SK-N-SH (cell line): ENCODE results near the gene ARHGAP42. TPM values are rescaled to one million over a fixed set of nuclear protein-coding genes. Genes with fewer than 3 reads are reported as not detected.

Source experiments
- CTCF ChIA-PET: fragments of 300-600, 350-600 bp; formaldehyde crosslinking; extraction: SDS; loops from one replicate; lab custom pipeline; 2021; lab: Yijun Ruan, JAX
- POLR2A ChIA-PET: fragments of 350-600 bp; sonication (Branson Sonifier 250); formaldehyde crosslinking; extraction: SDS; loops from one replicate; lab custom pipeline; 2020; ENCODE audit warnings: antibody characterized with exemption, inconsistent platforms; lab: Yijun Ruan, JAX
- DNase-seq: peaks from one replicate; pipeline ENCODE4 v3.0.0; 2012
- H2AFZ ChIP-seq: fragments of 200-600 bp; sonication (generic); 2 replicates; pipeline ENCODE4 v1.8.1; 2016; ENCODE audit warnings: antibody characterized with exemption, mild to moderate bottlenecking, low read depth
- H3F3A ChIP-seq: fragments of 200-600 bp; sonication (generic); replicated peaks from 2 replicates; pipeline ENCODE3; 2016; ENCODE audit warnings: antibody characterized with exemption, mild to moderate bottlenecking; ENCODE audit not compliant: insufficient read depth
- H3K27ac ChIP-seq, 2 experiments: fragments of 200-500 bp in 1 of 2; fragments of 200-600 bp in 1 of 2; sonication (Bioruptor generic) in 1 of 2; sonication (generic), shearing (Covaris generic) in 1 of 2; 2 replicates each; pipeline versions ENCODE4 v1.5.1 to v1.6.1; 2014 to 2016; ENCODE audit warnings: low read depth in 2 of 2, inconsistent platforms in 1 of 2, low read length in 1 of 2, mild to moderate bottlenecking in 1 of 2, mixed read lengths in 1 of 2
- H3K27me3 ChIP-seq: fragments of 200-600 bp; sonication (generic), shearing (Covaris generic); 2 replicates; pipeline ENCODE4 v1.6.1; 2016; ENCODE audit warnings: mixed run types; ENCODE audit not compliant: insufficient read depth
- H3K36me3 ChIP-seq, 2 experiments: fragments of 200-500 bp in 1 of 2; fragments of 200-600 bp in 1 of 2; sonication (Bioruptor generic) in 1 of 2; sonication (generic) in 1 of 2; replicated peaks in 1 of 2; 2 replicates each; pipeline versions ENCODE3 to v1.5.1; 2014 to 2016; ENCODE audit warnings: low read length in 1 of 2, mild to moderate bottlenecking in 1 of 2; ENCODE audit not compliant: insufficient read depth in 2 of 2, control insufficient read depth in 1 of 2
- H3K4me1 ChIP-seq, 2 experiments: fragments of 200-500 bp in 1 of 2; fragments of 200-600 bp in 1 of 2; sonication (Bioruptor generic) in 1 of 2; sonication (generic), shearing (Covaris generic) in 1 of 2; 2 replicates each; pipeline versions ENCODE4 v1.5.1 to v1.6.1; 2014 to 2016; ENCODE audit warnings: low read depth in 1 of 2, low read length in 1 of 2, mixed run types in 1 of 2; ENCODE audit not compliant: insufficient read depth in 2 of 2, control insufficient read depth in 1 of 2
- H3K4me2 ChIP-seq: fragments of 200-600 bp; sonication (generic), shearing (Covaris generic); 2 replicates; pipeline ENCODE4 v1.6.1; 2017; ENCODE audit warnings: mixed run types
- H3K4me3 ChIP-seq, 2 experiments: fragments of 200-500 bp in 1 of 2; fragments of 200-600 bp in 1 of 2; sonication (Bioruptor generic) in 1 of 2; sonication (generic), shearing (Covaris generic) in 1 of 2; 2 replicates each; pipeline versions ENCODE4 v1.5.1 to v1.8.1; 2014 to 2016; ENCODE audit warnings: low read depth in 2 of 2, inconsistent platforms in 1 of 2, low read length in 1 of 2, mild to moderate bottlenecking in 1 of 2, mixed read lengths in 1 of 2, moderate library complexity in 1 of 2
- H3K79me2 ChIP-seq: fragments of 200-600 bp; sonication (generic); 2 replicates; pipeline ENCODE4 v1.8.1; 2017; ENCODE audit warnings: mild to moderate bottlenecking; ENCODE audit not compliant: insufficient read depth
- H3K9ac ChIP-seq: fragments of 200-600 bp; sonication (generic); 2 replicates; pipeline ENCODE4 v1.6.1; 2017; ENCODE audit warnings: mixed run types
- H3K9me2 ChIP-seq: fragments of 200-600 bp; sonication (generic); 2 replicates; pipeline ENCODE4 v1.6.1; 2017; ENCODE audit warnings: mixed run types
- H3K9me3 ChIP-seq: fragments of 200-600 bp; sonication (generic); 2 replicates; pipeline ENCODE4 v1.6.1; 2017; ENCODE audit warnings: mixed run types, mild to moderate bottlenecking, moderate library complexity
- H4K20me1 ChIP-seq: fragments of 200-600 bp; sonication (generic); 2 replicates; pipeline ENCODE4 v1.6.1; 2017; ENCODE audit warnings: mild to moderate bottlenecking, mixed run types; ENCODE audit not compliant: insufficient read depth
- CHD2 ChIP-seq: fragments of 150-350 bp; IDR thresholded peaks from 2 replicates; pipeline ENCODE4 v1.6.1; 2018; ENCODE audit warnings: low read length; ENCODE audit not compliant: partially characterized antibody
- FOSL2 ChIP-seq: IDR thresholded peaks from 2 replicates; pipeline ENCODE4 v1.4.0; 2012; ENCODE audit warnings: low read depth, mild to moderate bottlenecking, moderate library complexity, borderline replicate concordance
- FOXM1 ChIP-seq: IDR thresholded peaks from 2 replicates; pipeline ENCODE4 v1.4.0; 2012; ENCODE audit warnings: low read depth, mild to moderate bottlenecking
- JUND ChIP-seq: IDR thresholded peaks from 2 replicates; pipeline ENCODE4 v1.4.0; 2012
- MEF2A ChIP-seq: IDR thresholded peaks from 2 replicates; pipeline ENCODE4 v1.4.0; 2012; ENCODE audit warnings: low read depth, borderline replicate concordance
- NFIC ChIP-seq: IDR thresholded peaks from 2 replicates; pipeline ENCODE4 v1.4.0; 2012; ENCODE audit warnings: borderline replicate concordance
- RCOR1 ChIP-seq: fragments of 150-350 bp; IDR thresholded peaks from 2 replicates; pipeline ENCODE4 v1.6.1; 2017; ENCODE audit warnings: antibody characterized with exemption, low read length
- SIN3A ChIP-seq: IDR thresholded peaks from 2 replicates; pipeline ENCODE4 v1.6.1; 2012; ENCODE audit warnings: low read depth, mild to moderate bottlenecking, low read length, moderate library complexity, borderline replicate concordance
- TAF1 ChIP-seq: IDR thresholded peaks from 2 replicates; pipeline ENCODE4 v1.6.1; 2012; ENCODE audit warnings: low read depth, mild to moderate bottlenecking, low read length, moderate library complexity, borderline replicate concordance
- TEAD4 ChIP-seq: IDR thresholded peaks from 2 replicates; pipeline ENCODE4 v1.4.0; 2012; ENCODE audit warnings: mild to moderate bottlenecking, borderline replicate concordance; ENCODE audit not compliant: insufficient read depth
- WGBS: methylation state at CpG from one replicate; pipeline ENCODE4 v1.1.6; 2017; ENCODE audit warnings: low lambda C conversion rate; 5-methylcytosine and 5-hydroxymethylcytosine counted together
- polyA plus RNA-seq, 3 experiments: library from polyadenylated mRNA; depleted of rRNA; stranded (reverse); fragments of >200 nt; gene quantifications; 2 replicates each; pipeline ENCODE4 v1.2.3, GENCODE V29; 2012
- TF ChIP-seq, protein P1 (sequence below): fragments of 150-350 bp; IDR thresholded peaks from 2 replicates; pipeline ENCODE4 v1.6.1; 2017; ENCODE audit warnings: antibody characterized with exemption, low read length, low read depth, borderline replicate concordance
- TF ChIP-seq, protein P2 (sequence below): IDR thresholded peaks from 2 replicates; pipeline ENCODE4 v1.4.0; 2012; ENCODE audit warnings: low read depth
- TF ChIP-seq, protein P3 (sequence below): IDR thresholded peaks from 2 replicates; pipeline ENCODE4; 2012
- TF ChIP-seq, protein P4 (sequence below): IDR thresholded peaks from 2 replicates; pipeline ENCODE4 v1.4.0; 2012; ENCODE audit warnings: low read depth, borderline replicate concordance
- TF ChIP-seq, protein P5 (sequence below): fragments of 200-600 bp; sonication (generic); IDR thresholded peaks from 2 replicates; pipeline ENCODE4 v1.6.1; 2017; ENCODE audit warnings: antibody characterized with exemption, mild to moderate bottlenecking, moderate library complexity

The ARHGAP42 gene
- polyA plus RNA-seq, 1 of the 3 experiments (the other 2 are of a cell fraction) = 0.02 TPM

DNA sequence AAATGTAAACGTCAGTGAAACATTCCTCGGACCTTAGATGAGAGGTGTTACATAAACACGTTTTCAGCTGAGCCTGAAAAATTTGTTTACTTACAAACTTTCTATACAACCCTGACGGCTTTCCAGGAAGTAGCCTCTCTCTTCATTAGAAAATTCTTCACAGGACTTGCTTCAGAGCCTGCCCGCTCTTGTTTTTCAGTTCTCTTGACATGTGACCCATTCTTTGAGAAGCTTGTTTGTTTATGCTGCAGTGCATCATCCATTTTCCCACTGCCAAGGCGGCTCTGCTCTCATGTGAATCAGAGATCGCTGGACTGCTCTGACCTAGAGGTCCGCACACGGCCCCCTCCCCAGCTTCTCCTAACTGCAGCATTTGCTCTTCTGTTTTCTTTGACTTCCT, 47.9 kb upstream of the ARHGAP42 start:
- no peaks in the 10 kb centered on the region for H3K9me3 ChIP-seq
- H3K9ac ChIP-seq = no peak overlapping the region
- no peak overlapping the region for H3K4me2 ChIP-seq
- no peak overlapping the region for H2AFZ ChIP-seq
- H3K4me1 ChIP-seq = no peaks in the 10 kb centered on the region
- no peaks in the 10 kb centered on the region for H3K79me2 ChIP-seq
- no peaks in the 10 kb centered on the region for H3K36me3 ChIP-seq
- H3K9me2 ChIP-seq = no peaks in the 10 kb centered on the region
- H3K27ac ChIP-seq = no peak overlapping the region
- 3% methylated on average over 9 of the region's 9 CpGs for WGBS
- H4K20me1 ChIP-seq = no peaks in the 10 kb centered on the region
- H3K27me3 ChIP-seq = peaks cover 3% of the 10 kb centered on the region; the same call in 1 of the 2 replicates
- DNase-seq = no peak
- POLR2A ChIA-PET = no interaction called here
- H3F3A ChIP-seq = no peaks in the 10 kb centered on the region
- no peak overlapping the region for H3K4me3 ChIP-seq
- CTCF ChIA-PET = no interaction called here
- TF ChIP-seq, protein P1, sequence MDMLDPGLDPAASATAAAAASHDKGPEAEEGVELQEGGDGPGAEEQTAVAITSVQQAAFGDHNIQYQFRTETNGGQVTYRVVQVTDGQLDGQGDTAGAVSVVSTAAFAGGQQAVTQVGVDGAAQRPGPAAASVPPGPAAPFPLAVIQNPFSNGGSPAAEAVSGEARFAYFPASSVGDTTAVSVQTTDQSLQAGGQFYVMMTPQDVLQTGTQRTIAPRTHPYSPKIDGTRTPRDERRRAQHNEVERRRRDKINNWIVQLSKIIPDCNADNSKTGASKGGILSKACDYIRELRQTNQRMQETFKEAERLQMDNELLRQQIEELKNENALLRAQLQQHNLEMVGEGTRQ = no peak
- TF ChIP-seq, protein P2, sequence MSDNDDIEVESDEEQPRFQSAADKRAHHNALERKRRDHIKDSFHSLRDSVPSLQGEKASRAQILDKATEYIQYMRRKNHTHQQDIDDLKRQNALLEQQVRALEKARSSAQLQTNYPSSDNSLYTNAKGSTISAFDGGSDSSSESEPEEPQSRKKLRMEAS = no peak
- TF ChIP-seq JUND (no peak), FOSL2 (no peak), FOXM1 (no peak), NFIC (no peak), RCOR1 (no peak)
- TF ChIP-seq, all 33 proteins: peak for 0

DNA sequence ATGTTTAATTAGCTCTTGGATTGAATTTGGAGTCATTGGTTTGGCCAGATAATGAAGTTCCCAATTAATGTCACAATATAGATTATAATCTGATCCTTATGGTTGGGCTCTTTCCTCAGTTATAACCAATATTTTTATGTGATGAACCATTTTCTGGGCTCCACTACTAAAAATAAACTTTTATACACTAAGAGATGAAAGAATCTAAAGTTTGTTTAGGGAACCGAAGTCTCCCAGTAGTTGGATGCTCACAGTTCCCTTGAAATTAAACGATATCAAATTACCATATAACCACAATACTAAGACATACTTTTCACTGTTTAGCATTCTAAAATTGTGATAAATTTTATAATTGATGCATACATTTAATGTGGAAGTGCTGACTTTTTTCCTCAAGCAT, 47.0 kb upstream of the ARHGAP42 start:
- H3K27me3 ChIP-seq = peaks cover 3% of the 10 kb centered on the region; the same call in 1 of the 2 replicates
- H3K36me3 ChIP-seq = no peaks in the 10 kb centered on the region
- H3F3A ChIP-seq = no peaks in the 10 kb centered on the region
- H3K27ac ChIP-seq = no peak overlapping the region
- H4K20me1 ChIP-seq = no peaks in the 10 kb centered on the region
- no peaks in the 10 kb centered on the region for H3K79me2 ChIP-seq
- ChIA-PET CTCF (interaction anchor here (1.1 kb wide), 1 partner anchor 23 kb away, joined by 3 read pairs; no protein-coding TSS in a partner anchor), POLR2A (no interaction called here)
- no peak overlapping the region for H3K9ac ChIP-seq
- H3K9me2 ChIP-seq = no peaks in the 10 kb centered on the region
- no peak for DNase-seq
- 7% methylated on average over 2 of the region's 2 CpGs for WGBS
- no peak overlapping the region for H3K4me2 ChIP-seq
- no peaks in the 10 kb centered on the region for H3K4me1 ChIP-seq
- H3K4me3 ChIP-seq = no peak overlapping the region
- H3K9me3 ChIP-seq = no peaks in the 10 kb centered on the region
- no peak overlapping the region for H2AFZ ChIP-seq
- TF ChIP-seq SIN3A = no peak
- TF ChIP-seq MEF2A = no peak
- no peak for TF ChIP-seq TAF1
- TF ChIP-seq, protein P2 = no peak
- TF ChIP-seq, all 33 proteins: peak for 0

DNA sequence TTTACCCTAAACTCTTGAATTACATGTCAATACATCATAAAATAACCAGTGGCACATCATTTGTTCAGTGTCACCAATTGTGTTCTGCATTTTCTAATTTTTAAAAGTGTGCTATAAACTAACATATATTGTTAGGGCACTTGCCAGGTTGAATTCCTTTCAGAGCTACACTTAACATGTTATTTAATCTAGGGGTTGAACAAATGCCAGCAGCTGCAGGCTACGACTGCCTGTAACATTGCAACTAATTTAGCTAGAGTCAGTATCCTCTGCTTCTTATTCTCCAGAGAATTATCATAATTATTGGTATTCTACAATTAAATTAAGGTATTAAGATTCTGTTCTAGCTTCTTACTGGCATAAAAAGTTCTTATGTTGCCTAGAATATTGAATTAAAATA, 46.4 kb upstream of the ARHGAP42 start:
- WGBS = 9% methylated on average over 1 of the region's 1 CpG
- DNase-seq = no peak
- no peak for TF ChIP-seq CHD2
- TF ChIP-seq TEAD4 = no peak
- TF ChIP-seq, protein P3, sequence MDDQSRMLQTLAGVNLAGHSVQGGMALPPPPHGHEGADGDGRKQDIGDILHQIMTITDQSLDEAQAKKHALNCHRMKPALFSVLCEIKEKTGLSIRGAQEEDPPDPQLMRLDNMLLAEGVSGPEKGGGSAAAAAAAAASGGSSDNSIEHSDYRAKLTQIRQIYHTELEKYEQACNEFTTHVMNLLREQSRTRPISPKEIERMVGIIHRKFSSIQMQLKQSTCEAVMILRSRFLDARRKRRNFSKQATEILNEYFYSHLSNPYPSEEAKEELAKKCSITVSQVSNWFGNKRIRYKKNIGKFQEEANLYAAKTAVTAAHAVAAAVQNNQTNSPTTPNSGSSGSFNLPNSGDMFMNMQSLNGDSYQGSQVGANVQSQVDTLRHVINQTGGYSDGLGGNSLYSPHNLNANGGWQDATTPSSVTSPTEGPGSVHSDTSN = no peak
- TF ChIP-seq, protein P4, sequence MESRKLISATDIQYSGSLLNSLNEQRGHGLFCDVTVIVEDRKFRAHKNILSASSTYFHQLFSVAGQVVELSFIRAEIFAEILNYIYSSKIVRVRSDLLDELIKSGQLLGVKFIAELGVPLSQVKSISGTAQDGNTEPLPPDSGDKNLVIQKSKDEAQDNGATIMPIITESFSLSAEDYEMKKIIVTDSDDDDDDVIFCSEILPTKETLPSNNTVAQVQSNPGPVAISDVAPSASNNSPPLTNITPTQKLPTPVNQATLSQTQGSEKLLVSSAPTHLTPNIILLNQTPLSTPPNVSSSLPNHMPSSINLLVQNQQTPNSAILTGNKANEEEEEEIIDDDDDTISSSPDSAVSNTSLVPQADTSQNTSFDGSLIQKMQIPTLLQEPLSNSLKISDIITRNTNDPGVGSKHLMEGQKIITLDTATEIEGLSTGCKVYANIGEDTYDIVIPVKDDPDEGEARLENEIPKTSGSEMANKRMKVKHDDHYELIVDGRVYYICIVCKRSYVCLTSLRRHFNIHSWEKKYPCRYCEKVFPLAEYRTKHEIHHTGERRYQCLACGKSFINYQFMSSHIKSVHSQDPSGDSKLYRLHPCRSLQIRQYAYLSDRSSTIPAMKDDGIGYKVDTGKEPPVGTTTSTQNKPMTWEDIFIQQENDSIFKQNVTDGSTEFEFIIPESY = no peak
- TF ChIP-seq, protein P5, sequence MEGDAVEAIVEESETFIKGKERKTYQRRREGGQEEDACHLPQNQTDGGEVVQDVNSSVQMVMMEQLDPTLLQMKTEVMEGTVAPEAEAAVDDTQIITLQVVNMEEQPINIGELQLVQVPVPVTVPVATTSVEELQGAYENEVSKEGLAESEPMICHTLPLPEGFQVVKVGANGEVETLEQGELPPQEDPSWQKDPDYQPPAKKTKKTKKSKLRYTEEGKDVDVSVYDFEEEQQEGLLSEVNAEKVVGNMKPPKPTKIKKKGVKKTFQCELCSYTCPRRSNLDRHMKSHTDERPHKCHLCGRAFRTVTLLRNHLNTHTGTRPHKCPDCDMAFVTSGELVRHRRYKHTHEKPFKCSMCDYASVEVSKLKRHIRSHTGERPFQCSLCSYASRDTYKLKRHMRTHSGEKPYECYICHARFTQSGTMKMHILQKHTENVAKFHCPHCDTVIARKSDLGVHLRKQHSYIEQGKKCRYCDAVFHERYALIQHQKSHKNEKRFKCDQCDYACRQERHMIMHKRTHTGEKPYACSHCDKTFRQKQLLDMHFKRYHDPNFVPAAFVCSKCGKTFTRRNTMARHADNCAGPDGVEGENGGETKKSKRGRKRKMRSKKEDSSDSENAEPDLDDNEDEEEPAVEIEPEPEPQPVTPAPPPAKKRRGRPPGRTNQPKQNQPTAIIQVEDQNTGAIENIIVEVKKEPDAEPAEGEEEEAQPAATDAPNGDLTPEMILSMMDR = no peak
- TF ChIP-seq NFIC = no peak
- TF ChIP-seq JUND = no peak

More for the DNA sequence above, 46.4 kb upstream of the ARHGAP42 start:
- Histone ChIP-seq H3K4me1 (no peaks in the 10 kb centered on the region), H3F3A (no peaks in the 10 kb centered on the region), H3K9ac (no peak overlapping the region), H3K79me2 (no peaks in the 10 kb centered on the region), H2AFZ (no peak overlapping the region), H3K27me3 (peaks cover 3% of the 10 kb centered on the region; the same call in 1 of the 2 replicates), H3K36me3 (no peaks in the 10 kb centered on the region), H3K4me2 (no peak overlapping the region), H3K27ac (no peak overlapping the region), H3K9me2 (no peaks in the 10 kb centered on the region), H3K9me3 (no peaks in the 10 kb centered on the region), H3K4me3 (no peak overlapping the region), H4K20me1 (no peaks in the 10 kb centered on the region)
- POLR2A ChIA-PET = no interaction called here
- CTCF ChIA-PET = interaction anchor here (1.1 kb wide), 1 partner anchor 24 kb away, joined by 3 read pairs; no protein-coding TSS in a partner anchor
